Measurements from ENCODE around the gene GRIFIN.
"Not testable (repeated sequence)": the region's sequence is repeated elsewhere in the genome, so short reads cannot be mapped to it uniquely, and the experiment has no call there.

The GRIFIN gene

GRCh38 chr7:2478399-2478785 is 2.2 kb upstream of the GRIFIN start:
- no peak for DNase-seq (ENCODE audit: low read depth)

GRCh38 chr7:2477447-2478398 is 1.5 kb upstream of the GRIFIN start:
- DNase-seq (ENCODE audit: low read depth), result no peak

GRCh38 chr7:2476776-2477446 is 713 bp upstream of the GRIFIN start:
- no peak for DNase-seq (ENCODE audit: low read depth)

- DNase-seq (ENCODE audit: low read depth), result no peak
Observed at GRCh38 chr7:2475678-2476015, 551 bp downstream of the GRIFIN start.

GRCh38 chr7:2474813-2475677 is 1.2 kb downstream of the GRIFIN start:
- DNase-seq (ENCODE audit: low read depth), result no peak

- DNase-seq (ENCODE audit: low read depth), result no peak
Observed at GRCh38 chr7:2474224-2474623, 2.0 kb downstream of the GRIFIN start.

GRCh38 chr7:2473496-2474180 is 2.6 kb downstream of the GRIFIN start:
- no peak for DNase-seq (ENCODE audit: low read depth)

GRCh38 chr7:2472739-2473138 is 3.5 kb downstream of the GRIFIN start:
- no peak for DNase-seq (ENCODE audit: low read depth)

GRCh38 chr7:2471396-2471795 is 4.8 kb downstream of the GRIFIN start:
- DNase-seq (ENCODE audit: low read depth), result no peak

GRCh38 chr7:2471022-2471329 is 5.2 kb downstream of the GRIFIN start:
- DNase-seq (ENCODE audit: low read depth), result no peak

- DNase-seq (ENCODE audit: low read depth), result no peak
Observed at GRCh38 chr7:2470204-2471021, 5.8 kb downstream of the GRIFIN start.

GRCh38 chr7:2469460-2470203 is 6.6 kb downstream of the GRIFIN start:
- not testable (repeated sequence) for DNase-seq (ENCODE audit: low read depth)

GRCh38 chr7:2468227-2468626 is 8.0 kb downstream of the GRIFIN start:
- DNase-seq (ENCODE audit: low read depth), result no peak

- no peak for DNase-seq (ENCODE audit: low read depth)
Observed at GRCh38 chr7:2466675-2467074, 9.5 kb downstream of the GRIFIN start.

GRCh38 chr7:2465928-2466327 is 10.3 kb downstream of the GRIFIN start:
- DNase-seq (ENCODE audit: low read depth), result no peak

- DNase-seq (ENCODE audit: low read depth), result no peak
Observed at GRCh38 chr7:2462731-2463130, 13.5 kb downstream of the GRIFIN start.

- DNase-seq (ENCODE audit: low read depth), result no peak
Observed at GRCh38 chr7:2461268-2462026, 14.8 kb downstream of the GRIFIN start.

- DNase-seq (ENCODE audit: low read depth), result no peak
Observed at GRCh38 chr7:2460641-2461040, 15.6 kb downstream of the GRIFIN start.

GRCh38 chr7:2460188-2460587 is 16.0 kb downstream of the GRIFIN start:
- no peak for DNase-seq (ENCODE audit: low read depth)

GRCh38 chr7:2459674-2460073 is 16.5 kb downstream of the GRIFIN start:
- no peak for DNase-seq (ENCODE audit: low read depth)

Measured in HS-5 (cell line).